GM18951 (cell line): ENCODE data around the gene TNFRSF1A.

Experiments used
- POLR2A ChIP-seq: IDR thresholded peaks from 4 replicates; pipeline ENCODE4 v1.6.1; 2011; ENCODE audit warnings: mild to moderate bottlenecking; ENCODE audit not compliant: insufficient read length, insufficient read depth; ENCODE audit errors: extremely low read depth
- in situ Hi-C: fragments of 300-500 bp; cut with MboI; formaldehyde crosslinking; loops from one replicate; pipeline ENCODE4 v1.12.0; 2022; ENCODE audit warnings: low sequenced_read_pairs, mixed read lengths, inconsistent platforms; ENCODE audit not compliant: unreplicated experiment

Gene TNFRSF1A

GRCh38 chr12:6294156-6295093 is 47.5 kb downstream of the TNFRSF1A start:
- in situ Hi-C loops: no loop called here

DNA sequence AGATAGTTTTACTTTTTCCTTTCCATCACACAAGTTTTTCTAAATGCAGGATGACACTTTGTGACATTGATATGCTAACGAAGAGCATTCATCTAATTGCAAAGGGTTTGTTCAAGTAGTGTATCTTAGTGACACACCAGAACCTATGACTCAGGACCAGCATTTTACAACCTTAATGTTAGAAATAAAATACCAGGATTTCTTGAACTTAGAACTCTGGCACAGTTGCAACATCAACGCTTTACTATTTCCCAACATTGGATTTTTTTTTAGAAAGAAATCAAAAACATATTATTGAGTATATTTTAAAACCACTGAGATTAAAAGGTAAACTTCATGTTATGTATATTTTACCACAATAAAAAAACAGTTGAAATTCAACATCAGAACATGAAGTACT is 49.3 kb downstream of the TNFRSF1A start:
- in situ Hi-C loops: no loop called here
- no peak for TF ChIP-seq POLR2A

More at GRCh38 chr12:6294156-6295093, 47.5 kb downstream of the TNFRSF1A start:
- no peak for TF ChIP-seq POLR2A

GRCh38 chr12:6289906-6290305 is 52.0 kb downstream of the TNFRSF1A start:
- in situ Hi-C loops: loop anchor here (10.0 kb wide), 2 partner anchors 225 to 305 kb away; no protein-coding TSS in a partner anchor

DNA sequence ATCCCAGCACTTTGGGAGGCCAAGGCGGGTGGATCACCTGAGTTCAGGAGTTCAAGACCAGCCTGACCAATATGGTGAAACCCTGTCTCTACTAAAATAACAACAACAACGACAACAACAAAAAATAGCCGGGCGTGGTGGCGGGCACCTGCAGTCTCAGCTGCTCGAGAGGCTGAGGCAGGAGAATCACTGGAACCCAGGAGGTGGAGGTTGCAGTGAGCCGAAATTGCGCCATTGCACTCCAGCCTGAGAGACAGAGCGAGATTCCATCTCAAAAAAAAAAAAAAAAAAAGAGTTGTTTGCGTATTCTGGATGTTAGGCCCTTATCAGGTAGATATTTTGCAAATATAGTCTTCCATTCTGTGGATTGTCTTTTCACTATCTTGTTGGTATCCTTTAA is 52.8 kb downstream of the TNFRSF1A start:
- in situ Hi-C loops: loop anchor here (10.0 kb wide), 2 partner anchors 224 to 304 kb away; no protein-coding TSS in a partner anchor

DNA sequence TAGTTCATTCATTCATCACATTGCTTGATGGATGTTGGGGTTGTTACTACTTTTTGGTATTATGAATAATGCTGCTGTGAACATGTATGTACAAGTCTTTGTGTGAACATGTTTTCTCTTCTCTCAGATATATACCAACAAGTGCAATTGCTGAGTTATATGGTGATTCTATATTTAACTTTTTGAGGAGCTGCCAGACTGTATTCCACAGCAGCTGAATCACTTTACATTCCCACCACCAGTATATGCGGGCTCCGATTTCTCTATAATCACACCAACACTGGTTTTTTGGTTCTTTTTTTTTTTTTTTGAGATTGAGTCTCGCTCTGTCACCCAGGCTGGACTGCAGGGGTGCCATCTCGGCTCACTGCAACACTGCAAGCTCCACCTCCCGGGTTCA is 53.6 kb downstream of the TNFRSF1A start:
- in situ Hi-C loops: loop anchor here (10.0 kb wide), 2 partner anchors 223 to 303 kb away; no protein-coding TSS in a partner anchor
- no peak for TF ChIP-seq POLR2A

DNA sequence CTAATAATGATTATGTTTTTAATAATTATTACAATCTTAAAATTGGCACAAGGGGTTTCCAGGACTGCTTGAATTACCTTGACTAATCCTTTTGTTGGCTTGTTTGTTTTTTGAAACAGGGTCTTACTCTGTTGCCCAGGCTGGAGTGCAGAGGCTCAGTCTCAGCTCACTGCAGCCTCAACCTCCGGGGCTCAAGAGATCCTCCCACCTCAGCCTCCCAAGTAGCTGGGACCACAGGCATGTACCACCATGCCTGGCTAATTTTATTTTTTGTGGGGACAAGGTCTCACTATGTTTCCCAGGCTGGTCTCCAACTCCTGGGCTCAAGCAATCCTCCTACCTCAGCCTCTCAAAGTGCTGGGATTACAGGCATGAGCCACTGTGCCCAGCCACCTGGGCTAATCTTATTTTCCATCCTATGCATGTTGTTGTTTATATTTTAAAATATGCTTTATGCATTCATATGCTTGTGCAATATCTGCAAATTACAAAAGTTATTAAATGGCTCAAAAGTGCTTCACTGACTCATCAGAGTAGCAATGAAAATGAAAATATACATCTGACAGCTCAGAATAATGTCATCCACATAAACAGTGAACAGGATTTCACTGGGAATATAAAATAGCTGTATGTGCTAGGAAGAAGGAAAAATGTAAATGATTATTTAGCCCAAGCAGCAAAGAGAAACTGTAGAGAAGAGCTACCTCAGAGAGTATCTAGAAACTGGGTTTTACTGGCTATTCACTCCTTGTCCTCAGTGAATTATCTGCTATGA is 56.2 kb downstream of the TNFRSF1A start:
- TF ChIP-seq POLR2A: no peak
- in situ Hi-C loops: loop anchor here (10.0 kb wide), 2 partner anchors 221 to 301 kb away; no protein-coding TSS in a partner anchor

- in situ Hi-C loops: loop anchor here (10.0 kb wide), 2 partner anchors 220 to 300 kb away; no protein-coding TSS in a partner anchor
Observed at GRCh38 chr12:6285063-6285477, 56.8 kb downstream of the TNFRSF1A start.

DNA sequence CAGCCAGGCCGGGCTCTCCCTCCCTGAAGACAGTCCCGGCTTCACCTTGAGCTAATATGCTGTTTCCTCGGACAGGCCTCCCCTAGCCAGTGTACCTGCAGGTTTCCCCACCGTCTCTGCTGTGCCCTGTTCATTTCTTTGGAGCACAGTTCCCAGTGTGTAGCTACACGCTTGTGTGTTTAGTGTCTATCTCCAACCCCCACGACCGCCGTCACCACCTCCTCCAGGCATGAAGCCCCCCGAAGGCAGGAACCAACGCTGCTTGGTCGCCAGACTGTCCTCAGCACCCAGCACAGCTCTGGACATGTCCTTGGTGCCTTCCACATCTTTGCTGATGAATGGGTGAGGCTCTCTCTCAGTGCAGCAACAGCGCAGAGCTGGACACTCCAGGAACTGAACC is 57.6 kb downstream of the TNFRSF1A start:
- in situ Hi-C loops: loop anchor here (10.0 kb wide), 2 partner anchors 219 to 299 kb away; no protein-coding TSS in a partner anchor
- no peak for TF ChIP-seq POLR2A

More at GRCh38 chr12:6285063-6285477, 56.8 kb downstream of the TNFRSF1A start:
- TF ChIP-seq POLR2A: no peak

DNA sequence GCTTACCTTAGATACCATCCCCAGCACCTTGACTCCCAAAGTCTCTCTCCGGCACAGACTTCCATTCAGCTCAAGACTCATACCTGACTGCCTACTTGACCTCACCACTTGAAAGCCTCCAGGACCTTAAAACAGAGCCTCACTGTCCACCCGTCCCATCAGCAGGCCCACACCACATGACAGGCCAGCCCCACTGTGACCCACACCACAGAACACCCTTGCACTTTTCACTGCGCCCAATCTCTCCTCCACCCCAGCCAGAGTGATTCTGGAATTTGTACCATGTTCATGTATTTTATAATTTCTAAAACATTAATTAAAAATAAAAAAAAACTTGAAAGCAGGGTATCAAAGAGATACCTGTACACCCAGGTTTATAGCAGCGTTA is 59.4 kb downstream of the TNFRSF1A start:
- in situ Hi-C loops: loop anchor here (10.0 kb wide), 2 partner anchors 218 to 298 kb away; no protein-coding TSS in a partner anchor
- no peak for TF ChIP-seq POLR2A

DNA sequence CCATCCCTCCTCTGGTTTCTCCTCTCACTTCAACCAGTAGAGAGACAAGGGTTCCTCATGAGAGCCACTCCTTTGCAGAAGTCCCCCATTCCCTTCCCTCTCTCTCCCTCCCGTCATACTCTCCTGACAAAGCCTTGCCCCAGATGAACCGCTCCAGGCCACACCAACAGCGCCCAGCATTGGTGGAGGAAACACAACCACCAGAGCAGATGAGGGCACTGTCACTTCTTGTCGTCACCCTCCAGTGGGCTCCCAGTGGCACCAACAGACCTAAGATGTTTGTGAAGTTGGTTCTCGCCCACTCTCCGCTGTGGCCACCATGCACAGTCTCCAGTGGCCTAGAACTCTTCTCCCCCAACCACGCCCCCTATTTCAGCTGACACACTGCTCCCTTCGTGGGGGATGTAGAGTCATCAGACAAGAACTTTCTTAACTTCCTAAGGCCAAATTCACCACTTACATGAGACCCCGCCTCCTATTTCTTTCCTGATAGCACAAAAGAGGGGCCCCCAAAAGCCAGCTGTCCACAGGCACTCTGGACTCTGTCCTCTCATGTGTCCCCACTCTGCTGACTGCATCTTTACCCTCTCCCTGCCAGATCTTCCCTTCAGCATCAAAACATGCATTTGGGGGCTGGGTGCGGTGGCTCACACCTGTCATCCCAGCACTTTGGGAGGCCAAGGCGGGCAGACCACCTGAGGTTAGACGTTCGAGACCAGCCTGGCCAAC is 60.6 kb downstream of the TNFRSF1A start:
- in situ Hi-C loops: loop anchor here (10.0 kb wide), 2 partner anchors 216 to 296 kb away; no protein-coding TSS in a partner anchor
- TF ChIP-seq POLR2A: no peak

DNA sequence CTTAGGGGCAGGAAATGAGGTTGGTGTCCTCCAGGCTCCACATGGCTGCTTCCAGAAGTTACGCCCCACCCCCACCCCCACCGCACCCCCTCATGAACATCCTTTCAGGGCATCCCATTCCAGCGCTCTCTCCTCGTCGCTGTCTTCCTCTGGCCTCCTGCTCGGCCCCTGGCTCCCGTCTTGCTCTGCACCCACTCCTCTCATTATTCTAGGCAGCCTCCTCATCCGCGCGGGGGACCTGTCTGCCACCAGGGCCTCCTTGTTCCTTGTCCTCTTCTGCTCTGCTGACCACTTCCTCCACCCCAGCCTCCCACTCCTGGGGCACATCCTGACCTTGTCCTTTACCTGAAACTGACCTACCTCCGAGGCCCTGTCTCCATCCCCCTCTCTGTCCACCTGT is 61.2 kb downstream of the TNFRSF1A start:
- TF ChIP-seq POLR2A: no peak

GRCh38 chr12:6280053-6280469 is 61.8 kb downstream of the TNFRSF1A start:
- no peak for TF ChIP-seq POLR2A
- in situ Hi-C loops: loop anchor here (10.0 kb wide), 2 partner anchors 215 to 295 kb away; no protein-coding TSS in a partner anchor

More for the DNA sequence above, 61.2 kb downstream of the TNFRSF1A start:
- in situ Hi-C loops: loop anchor here (10.0 kb wide), 2 partner anchors 216 to 296 kb away; no protein-coding TSS in a partner anchor
